ENCODE measurements around the gene WDR77. TPM values are rescaled to one million over a fixed set of nuclear protein-coding genes. Genes with fewer than 3 reads are reported as not detected.

Gene WDR77
- total and polyA plus RNA-seq, 2 of the 13 experiments (the other 11 are each of a cell fraction or from before 2014, with no cell fraction given), result 90.6 to 108 TPM

GRCh38 chr1:111417755-111418154 lies 31.3 kb downstream of the WDR77 start (continued):
- TF ChIP-seq AHR (CRISPR knock-in tag; IDR thresholded peaks at IDR 0.05), result no peak
- no peak for TF ChIP-seq PHF20 (CRISPR knock-in tag; IDR thresholded peaks at IDR 0.05)
- TF ChIP-seq RARA (CRISPR knock-in tag; IDR thresholded peaks at IDR 0.05), result peak; percentile 81
- no peak for TF ChIP-seq ZNF747 (CRISPR knock-in tag; IDR thresholded peaks at IDR 0.05; ENCODE audit: borderline replicate concordance)
- no peak for TF ChIP-seq ZNF839 (CRISPR knock-in tag; IDR thresholded peaks at IDR 0.05; ENCODE audit: borderline replicate concordance)
- TF ChIP-seq ZNF143 (CRISPR knock-in tag; IDR thresholded peaks at IDR 0.05), result no peak
- no peak for TF ChIP-seq ZNF776 (CRISPR knock-in tag; IDR thresholded peaks at IDR 0.05)
- no peak for TF ChIP-seq LCORL (IDR thresholded peaks at IDR 0.05)
- peak; percentile 69; the same call in 1 of the 2 replicates for TF ChIP-seq LCORL (CRISPR knock-in tag; IDR thresholded peaks at IDR 0.05)
- no peak for TF ChIP-seq ZNF567 (CRISPR knock-in tag; IDR thresholded peaks at IDR 0.05; ENCODE audit: borderline replicate concordance)
- 0 out of 2 replicates have a peak, but pooled peaks have one; percentile 22 for TF ChIP-seq TBX2 (CRISPR knock-in tag; IDR thresholded peaks at IDR 0.05; ENCODE audit: borderline replicate concordance)
- no peak for TF ChIP-seq ZNF646 (CRISPR knock-in tag; IDR thresholded peaks at IDR 0.05)
- TF ChIP-seq MXD4 (CRISPR knock-in tag; IDR thresholded peaks at IDR 0.05), result no peak
- no peak for TF ChIP-seq TMF1 (CRISPR knock-in tag; IDR thresholded peaks at IDR 0.05; ENCODE audit: low read depth)
- TF ChIP-seq SOX13 (IDR thresholded peaks at IDR 0.05), result no peak
- peak in 1 of 2 experiments; percentile 76; a peak in 2 of 4 replicates for TF ChIP-seq SOX13 (CRISPR knock-in tag; conservative IDR thresholded peaks at IDR 0.05 in 1 of 2, IDR thresholded peaks at IDR 0.05 in 1 of 2)
- peak; percentile 93 for TF ChIP-seq RXRB (CRISPR knock-in tag; IDR thresholded peaks at IDR 0.05; ENCODE audit: borderline replicate concordance)
- no peak for TF ChIP-seq ZSCAN25 (CRISPR knock-in tag; IDR thresholded peaks at IDR 0.05)
- TF ChIP-seq THAP11 (CRISPR knock-in tag; IDR thresholded peaks at IDR 0.05), result peak; percentile 41; the same call in 1 of the 2 replicates
- no peak for TF ChIP-seq RBM39 (IDR thresholded peaks at IDR 0.05; ENCODE audit: low read depth, low read length, poor library complexity, severe bottlenecking)
- TF ChIP-seq ZNF513 (CRISPR knock-in tag; conservative IDR thresholded peaks at IDR 0.05), result no peak
- no peak for TF ChIP-seq KLF9 (CRISPR knock-in tag; IDR thresholded peaks at IDR 0.05; ENCODE audit: low read depth)
- no peak for TF ChIP-seq ZNF724P (CRISPR knock-in tag; IDR thresholded peaks at IDR 0.05; ENCODE audit: borderline replicate concordance)
- TF ChIP-seq ELF3 (CRISPR knock-in tag; IDR thresholded peaks at IDR 0.05), result peak; percentile 86
- no peak for TF ChIP-seq HNRNPK (IDR thresholded peaks at IDR 0.05; ENCODE audit: low read depth, low read length, poor library complexity, severe bottlenecking)

All from HepG2 (cell line).